Omental fat pad (tissue), 4 donors: ENCODE results near the gene NLGN4Y. TPM values are rescaled to one million over a fixed set of nuclear protein-coding genes. Genes with fewer than 3 reads are reported as not detected.

Experiments used
- ATAC-seq: fragments of 150-250 bp; one replicate; pipeline ENCODE4 v1.9.1; 2016; ENCODE audit warnings: mild to moderate bottlenecking, moderate library complexity; ENCODE audit not compliant: low FRiP score
- DNase-seq: peaks from one replicate; pipeline ENCODE4 v3.0.0-alpha.2; 2019; ENCODE audit warnings: low spot score
- CTCF ChIP-seq, 3 donors: fragments of 450-650 bp; IDR thresholded peaks; one replicate each; pipeline ENCODE4 v1.5.1; 2016 to 2017; ENCODE audit warnings: antibody characterized with exemption in 3 of 3, mild to moderate bottlenecking in 3 of 3, moderate library complexity in 2 of 3
- total RNA-seq, 4 donors: library from RNA; depleted of rRNA; stranded (reverse); fragments of >200 nt; gene quantifications; one replicate each; pipeline ENCODE4 v1.1.0, GENCODE V29; 2016

Gene NLGN4Y
- total RNA-seq: 10 to 100 TPM in 2 of 4 donors, not detected in 2; 15.5 to 21.8 TPM

- ATAC-seq: no peak
- TF ChIP-seq CTCF (IDR thresholded peaks at IDR 0.05): no peak
- no peak for DNase-seq
Measured at GRCh38 chrY:14524272-14525231, at the start of gene NLGN4Y. NLGN4Y (plus strand) TSS chrY:14524529; CDS start chrY:14622120, 97,591 bp downstream.

- TF ChIP-seq CTCF (IDR thresholded peaks at IDR 0.05): no peak
- DNase-seq (no peak), ATAC-seq (no peak)
Measured at GRCh38 chrY:14485935-14486334, 38.4 kb upstream of the NLGN4Y start.

- ATAC-seq: no peak
- DNase-seq: no peak
- TF ChIP-seq CTCF (IDR thresholded peaks at IDR 0.05): no peak
Measured at GRCh38 chrY:14490226-14490625, 34.1 kb upstream of the NLGN4Y start.

GRCh38 chrY:14498071-14498470, 26.3 kb upstream of the NLGN4Y start:
- ATAC-seq (no peak), DNase-seq (no peak)

GRCh38 chrY:14504592-14504991, 19.7 kb upstream of the NLGN4Y start:
- DNase-seq: no peak
- no peak for ATAC-seq
- no peak for TF ChIP-seq CTCF (IDR thresholded peaks at IDR 0.05)

More at GRCh38 chrY:14498071-14498470, 26.3 kb upstream of the NLGN4Y start:
- no peak for TF ChIP-seq CTCF (IDR thresholded peaks at IDR 0.05)

- ATAC-seq (no peak), DNase-seq (no peak)
- TF ChIP-seq CTCF (IDR thresholded peaks at IDR 0.05): no peak
Measured at GRCh38 chrY:14522379-14522950, 1.9 kb upstream of the NLGN4Y start.
